HepG2 (cell line): ENCODE data around the gene SC5D. TPM values are rescaled to one million over a fixed set of nuclear protein-coding genes. Genes with fewer than 3 reads are reported as not detected.

ENCODE experiments used
- ATAC-seq: fragments of 200-7000 bp; cut with Tn5 transposase; 3 replicates; pipeline ENCODE4 v1.9.1; 2020; ENCODE audit warnings: mild to moderate bottlenecking, moderate library complexity
- BruUV-seq: library from RNA; stranded (reverse); fragments of 400-500 nt; replicated peaks from 2 replicates; lab custom pipeline; 2021; lab: Mats Ljungman, UMichigan
- CTCF ChIA-PET: fragments of 300-600 bp; formaldehyde crosslinking; extraction: SDS; loops from one replicate; lab custom pipeline; 2021; ENCODE audit warnings: low total read pairs, inconsistent platforms, low intra/inter-chr PET ratio; lab: Yijun Ruan, JAX
- POLR2A ChIA-PET: fragments of 350-600 bp; sonication (Branson Sonifier 250); formaldehyde crosslinking; loops from one replicate; lab custom pipeline; 2020; ENCODE audit warnings: antibody characterized with exemption, inconsistent platforms; lab: Yijun Ruan, JAX
- DNase-seq: peaks from one replicate; pipeline ENCODE4 v3.0.0-alpha.2; 2015; ENCODE audit warnings: low spot score
- FAIRE-seq: peaks from 3 replicates; lab custom pipeline; 2011; peaks lifted over from hg19 to GRCh38; lab: Jason Lieb, UNC
- H2AFZ ChIP-seq: one replicate; pipeline ENCODE4 v1.6.1; 2011; ENCODE audit warnings: low read length, inconsistent platforms
- H3K27ac ChIP-seq: fragments of 300-600 bp; 3 replicates; pipeline ENCODE4 v1.8.0; 2011; ENCODE audit warnings: mixed run types, mild to moderate bottlenecking, mixed read lengths, low read length, inconsistent platforms; ENCODE audit not compliant: insufficient read depth; ENCODE audit errors: extremely low read length
- H3K27me3 ChIP-seq, 2 experiments: fragments of 200-600 bp in 1 of 2; 2 replicates in 1 of 2; 3 replicates in 1 of 2; pipeline versions ENCODE4 v1.6.0 to v1.8.0; 2011; ENCODE audit warnings: low read length in 2 of 2, mild to moderate bottlenecking in 2 of 2, moderate library complexity in 2 of 2, inconsistent platforms in 1 of 2; ENCODE audit not compliant: insufficient read depth in 2 of 2, control insufficient read depth in 1 of 2
- H3K36me3 ChIP-seq, 2 experiments: fragments of 200-600 bp in 1 of 2; replicated peaks in 1 of 2; 2 replicates in 1 of 2; 3 replicates in 1 of 2; pipeline versions ENCODE4 v1.5.1 to v1.8.0; 2011; ENCODE audit warnings: low read length in 2 of 2, inconsistent platforms in 1 of 2; ENCODE audit not compliant: insufficient read depth in 2 of 2, control insufficient read depth in 1 of 2
- H3K4me1 ChIP-seq: 2 replicates; pipeline ENCODE4 v1.5.1; 2012; ENCODE audit warnings: low read length, inconsistent platforms; ENCODE audit not compliant: insufficient read depth
- H3K4me2 ChIP-seq: 2 replicates; pipeline ENCODE4 v1.6.0; 2011; ENCODE audit warnings: low read depth, low read length, inconsistent platforms
- H3K4me3 ChIP-seq, 3 experiments: fragments of 200-600 bp in 1 of 3; sonication (generic), shearing (Covaris generic) in 1 of 3; replicated peaks in 1 of 3; 2 replicates each; pipeline ENCODE4 v1.5.1; 2011 to 2016; ENCODE audit warnings: low read length in 3 of 3, inconsistent platforms in 2 of 3, low read depth in 2 of 3, mild to moderate bottlenecking in 2 of 3, control low read depth in 1 of 3, mixed read lengths in 1 of 3; ENCODE audit not compliant: insufficient read depth in 1 of 3
- H3K79me2 ChIP-seq: one replicate; pipeline ENCODE4 v1.6.1; 2011; ENCODE audit warnings: low read length, inconsistent platforms; ENCODE audit not compliant: insufficient read depth
- H3K9ac ChIP-seq: 2 replicates; pipeline ENCODE4 v1.6.0; 2011; ENCODE audit warnings: mild to moderate bottlenecking, low read depth, low read length, inconsistent platforms; ENCODE audit not compliant: insufficient read depth
- H3K9me3 ChIP-seq: 2 replicates; pipeline ENCODE4 v1.5.1; 2012; ENCODE audit warnings: mild to moderate bottlenecking, low read length
- H4K20me1 ChIP-seq: 2 replicates; pipeline ENCODE4 v1.6.0; 2011; ENCODE audit warnings: inconsistent platforms, mild to moderate bottlenecking, low read length, moderate library complexity; ENCODE audit not compliant: insufficient read depth
- ARID2 ChIP-seq: sonication (generic); formaldehyde crosslinking; IDR thresholded peaks from 2 replicates; pipeline ENCODE4 v1.8.1; 2022; ENCODE audit warnings: mild to moderate bottlenecking, missing genetic modification reagents, borderline replicate concordance
- CCDC6 ChIP-seq: sonication (generic); formaldehyde crosslinking; IDR thresholded peaks from 2 replicates; pipeline ENCODE4 v1.8.1; 2022; ENCODE audit warnings: mild to moderate bottlenecking, missing genetic modification reagents, moderate library complexity
- CHD4 ChIP-seq: fragments of 200-600 bp; sonication (generic); IDR thresholded peaks from 2 replicates; pipeline ENCODE4 v1.7.0; 2017; ENCODE audit warnings: mild to moderate bottlenecking, low read length, borderline replicate concordance
- CREB3 ChIP-seq: sonication (generic); formaldehyde crosslinking; IDR thresholded peaks from 2 replicates; pipeline ENCODE4 v1.5.0; 2020; ENCODE audit warnings: missing genetic modification reagents
- ESRRA ChIP-seq: sonication (generic); formaldehyde crosslinking; IDR thresholded peaks from 2 replicates; pipeline ENCODE4 v1.5.1; 2020; ENCODE audit warnings: mild to moderate bottlenecking, low read depth, missing genetic modification reagents
- FOSL1 ChIP-seq: sonication (generic); formaldehyde crosslinking; IDR thresholded peaks from 2 replicates; pipeline ENCODE4 v1.9.0; 2021; ENCODE audit warnings: missing genetic modification reagents, borderline replicate concordance
- HHEX ChIP-seq: IDR thresholded peaks from 2 replicates; pipeline ENCODE4 v1.6.1; 2016; ENCODE audit warnings: control low read depth
- HIVEP1 ChIP-seq: sonication (generic); formaldehyde crosslinking; IDR thresholded peaks from 2 replicates; pipeline ENCODE4 v1.4.0; 2020; ENCODE audit warnings: mild to moderate bottlenecking, missing genetic modification reagents
- JDP2 ChIP-seq: sonication (generic); formaldehyde crosslinking; IDR thresholded peaks from 2 replicates; pipeline ENCODE4 v1.8.1; 2022; ENCODE audit warnings: missing genetic modification reagents, borderline replicate concordance
- KLF13 ChIP-seq: sonication (generic); formaldehyde crosslinking; IDR thresholded peaks from 2 replicates; pipeline ENCODE4 v1.4.0; 2020; ENCODE audit warnings: mild to moderate bottlenecking, missing genetic modification reagents
- PHF21A ChIP-seq: sonication (generic); formaldehyde crosslinking; IDR thresholded peaks from 2 replicates; pipeline ENCODE4 v1.5.0; 2020; ENCODE audit warnings: mild to moderate bottlenecking, missing genetic modification reagents
- POLR2AphosphoS2 ChIP-seq: IDR thresholded peaks from 2 replicates; pipeline ENCODE4 v1.6.1; 2011; ENCODE audit warnings: low read depth, low read length, improper control_type of control experiment
- SALL2 ChIP-seq: sonication (generic); formaldehyde crosslinking; IDR thresholded peaks from 2 replicates; pipeline ENCODE4 v1.8.1; 2023; ENCODE audit warnings: mild to moderate bottlenecking, missing genetic modification reagents, inconsistent platforms
- SIX4 ChIP-seq: sonication (generic); formaldehyde crosslinking; IDR thresholded peaks from 2 replicates; pipeline ENCODE4 v1.4.0; 2020; ENCODE audit warnings: missing genetic modification reagents
- SNAPC4 ChIP-seq: sonication (generic); formaldehyde crosslinking; IDR thresholded peaks from 2 replicates; pipeline ENCODE4 v1.4.0; 2020; ENCODE audit warnings: mild to moderate bottlenecking, missing genetic modification reagents
- STAG1 ChIP-seq: sonication (generic); formaldehyde crosslinking; IDR thresholded peaks from 2 replicates; pipeline ENCODE4 v1.4.0; 2020; ENCODE audit warnings: missing genetic modification reagents
- TCF12 ChIP-seq, 2 experiments: fragments of 450-650 bp in 1 of 2; sonication (generic) in 1 of 2; formaldehyde crosslinking in 1 of 2; IDR thresholded peaks; 2 replicates each; pipeline versions ENCODE4 v1.6.1 to v1.8.0; 2017 to 2022; ENCODE audit warnings: antibody characterized with exemption in 1 of 2, mild to moderate bottlenecking in 1 of 2, missing genetic modification reagents in 1 of 2, moderate library complexity in 1 of 2
- ZFP1 ChIP-seq: IDR thresholded peaks from 2 replicates; pipeline ENCODE4 v1.6.1; 2016
- ZNF138 ChIP-seq: sonication (generic); formaldehyde crosslinking; IDR thresholded peaks from 2 replicates; pipeline ENCODE4 v1.5.0; 2020; ENCODE audit warnings: mild to moderate bottlenecking, low read depth, missing genetic modification reagents
- WGBS: methylation state at CpG from one replicate; pipeline ENCODE4 v1.1.6; 2017; ENCODE audit warnings: low lambda C conversion rate; 5-methylcytosine and 5-hydroxymethylcytosine counted together
- in situ Hi-C: cut with HindIII; loops from 2 replicates; pipeline ENCODE4 v1.10.0; 2017; ENCODE audit warnings: low pct_unique_long_range_greater_than_20kb; ENCODE audit not compliant: extremely low pct_ligation_motif_present
- intact Hi-C: fragments of 100-400 bp; cut with micrococcal nuclease; formaldehyde crosslinking; loops from one replicate; pipeline ENCODE4 v1.10.0; 2022; ENCODE audit not compliant: unreplicated experiment
- polyA plus RNA-seq, 8 experiments: library from polyadenylated mRNA; depleted of rRNA in 3 of 8; stranded (reverse) in 7 of 8; unstranded in 1 of 8; fragments of >200 nt; fragmentation: Illumina TruSeq in 4 of 8; extraction: Trizol in 4 of 8; gene quantifications; 2 replicates each; pipeline versions ENCODE4 v1.2.1 to v1.2.3, GENCODE V29; 2011 to 2016; ENCODE audit warnings: low read depth in 4 of 8, missing spikeins in 1 of 8, mixed read lengths in 1 of 8; ENCODE audit not compliant: insufficient read depth in 1 of 8
- total RNA-seq, 5 experiments: library from RNA; depleted of rRNA; stranded (reverse); fragments of >200 nt; fragmentation: Illumina TruSeq; extraction: Trizol; gene quantifications; 2 replicates each; pipeline ENCODE4 v1.2.3, GENCODE V29; 2016; ENCODE audit warnings: low read depth in 1 of 5

Gene SC5D
- total and polyA plus RNA-seq, 2 of the 13 experiments (the other 11 are each of a cell fraction or from before 2014, with no cell fraction given): 84.4 to 155 TPM

GRCh38 chr11:121336279-121336937 is 43.8 kb downstream of the SC5D start:
- Histone ChIP-seq H3K27me3 (peaks cover 0 to 16% of the 10 kb centered on the region in 2 experiments; a peak in 3 of 5 replicates), H3K9me3 (no peaks in the 10 kb centered on the region), H3K4me2 (no peak overlapping the region), H3K27ac (no peak overlapping the region), H4K20me1 (no peaks in the 10 kb centered on the region), H3K79me2 (no peaks in the 10 kb centered on the region), H2AFZ (no peak overlapping the region), H3K4me1 (no peaks in the 10 kb centered on the region), H3K4me3 (no peak overlapping the region), H3K9ac (no peak overlapping the region), H3K36me3 (no peaks in the 10 kb centered on the region)
- CTCF ChIA-PET: no interaction called here
- intact Hi-C loops (no loop called here), in situ Hi-C loops (no loop called here)
- FAIRE-seq: no peak
- DNase-seq: no peak
- POLR2A ChIA-PET: no interaction called here
- 44% methylated on average over 5 of the region's 6 CpGs for WGBS
- BruUV-seq: no TSS peak
- no peak for ATAC-seq
- TF ChIP-seq TCF12 (IDR thresholded peaks at IDR 0.05) (no peak), TCF12 (CRISPR knock-in tag; IDR thresholded peaks at IDR 0.05) (no peak), PHF21A (CRISPR knock-in tag) (no peak), SIX4 (CRISPR knock-in tag) (no peak), SNAPC4 (CRISPR knock-in tag) (no peak), ZFP1 (no peak), CHD4 (no peak), HHEX (CRISPR knock-in tag) (no peak), POLR2AphosphoS2 (no peak), ZNF138 (CRISPR knock-in tag) (no peak), JDP2 (no peak), ARID2 (CRISPR knock-in tag) (no peak), CCDC6 (no peak), ESRRA (CRISPR knock-in tag) (no peak), FOSL1 (no peak), STAG1 (CRISPR knock-in tag) (no peak), KLF13 (CRISPR knock-in tag) (no peak), CREB3 (CRISPR knock-in tag) (no peak), SALL2 (CRISPR knock-in tag) (no peak), HIVEP1 (no peak)
